ENCODE results near the gene AMELX. TPM values are rescaled to one million over a fixed set of nuclear protein-coding genes. Genes with fewer than 3 reads are reported as not detected.

AMELX gene
- total RNA-seq, 2 donors from 2014 or later = not detected

DNA sequence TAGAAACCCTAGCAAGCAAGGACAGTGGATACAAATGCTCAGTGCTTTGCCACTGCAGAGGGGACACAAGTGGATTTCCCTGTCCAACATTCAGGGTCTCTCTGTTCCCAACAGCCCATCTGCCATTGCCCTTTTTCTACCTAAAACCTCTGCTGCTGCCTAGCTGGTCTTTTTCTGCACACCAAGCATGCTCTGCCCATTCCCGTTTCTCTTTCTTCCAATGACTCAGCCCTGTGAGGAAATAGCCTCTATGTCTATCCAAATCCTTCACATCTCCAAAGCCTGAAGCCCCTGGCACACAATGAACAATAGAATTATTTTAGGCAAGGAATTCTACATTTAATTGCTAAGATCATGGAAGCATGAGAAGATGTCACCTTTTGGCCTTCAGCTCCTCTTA, 5.7 kb upstream of the AMELX start:
- Histone ChIP-seq H3K4me1 (no peaks in the 10 kb centered on the region), H3K4me3 (no peak overlapping the region), H3K27ac (no peak overlapping the region), H3K27me3 (no peaks in the 10 kb centered on the region), H3K9me3 (no peaks in the 10 kb centered on the region), H3K36me3 (no peaks in the 10 kb centered on the region)
- TF ChIP-seq, protein P1, sequence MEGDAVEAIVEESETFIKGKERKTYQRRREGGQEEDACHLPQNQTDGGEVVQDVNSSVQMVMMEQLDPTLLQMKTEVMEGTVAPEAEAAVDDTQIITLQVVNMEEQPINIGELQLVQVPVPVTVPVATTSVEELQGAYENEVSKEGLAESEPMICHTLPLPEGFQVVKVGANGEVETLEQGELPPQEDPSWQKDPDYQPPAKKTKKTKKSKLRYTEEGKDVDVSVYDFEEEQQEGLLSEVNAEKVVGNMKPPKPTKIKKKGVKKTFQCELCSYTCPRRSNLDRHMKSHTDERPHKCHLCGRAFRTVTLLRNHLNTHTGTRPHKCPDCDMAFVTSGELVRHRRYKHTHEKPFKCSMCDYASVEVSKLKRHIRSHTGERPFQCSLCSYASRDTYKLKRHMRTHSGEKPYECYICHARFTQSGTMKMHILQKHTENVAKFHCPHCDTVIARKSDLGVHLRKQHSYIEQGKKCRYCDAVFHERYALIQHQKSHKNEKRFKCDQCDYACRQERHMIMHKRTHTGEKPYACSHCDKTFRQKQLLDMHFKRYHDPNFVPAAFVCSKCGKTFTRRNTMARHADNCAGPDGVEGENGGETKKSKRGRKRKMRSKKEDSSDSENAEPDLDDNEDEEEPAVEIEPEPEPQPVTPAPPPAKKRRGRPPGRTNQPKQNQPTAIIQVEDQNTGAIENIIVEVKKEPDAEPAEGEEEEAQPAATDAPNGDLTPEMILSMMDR (IDR thresholded peaks at IDR 0.05) = no peak
- no peak for DNase-seq (ENCODE audit: low spot score)

DNA sequence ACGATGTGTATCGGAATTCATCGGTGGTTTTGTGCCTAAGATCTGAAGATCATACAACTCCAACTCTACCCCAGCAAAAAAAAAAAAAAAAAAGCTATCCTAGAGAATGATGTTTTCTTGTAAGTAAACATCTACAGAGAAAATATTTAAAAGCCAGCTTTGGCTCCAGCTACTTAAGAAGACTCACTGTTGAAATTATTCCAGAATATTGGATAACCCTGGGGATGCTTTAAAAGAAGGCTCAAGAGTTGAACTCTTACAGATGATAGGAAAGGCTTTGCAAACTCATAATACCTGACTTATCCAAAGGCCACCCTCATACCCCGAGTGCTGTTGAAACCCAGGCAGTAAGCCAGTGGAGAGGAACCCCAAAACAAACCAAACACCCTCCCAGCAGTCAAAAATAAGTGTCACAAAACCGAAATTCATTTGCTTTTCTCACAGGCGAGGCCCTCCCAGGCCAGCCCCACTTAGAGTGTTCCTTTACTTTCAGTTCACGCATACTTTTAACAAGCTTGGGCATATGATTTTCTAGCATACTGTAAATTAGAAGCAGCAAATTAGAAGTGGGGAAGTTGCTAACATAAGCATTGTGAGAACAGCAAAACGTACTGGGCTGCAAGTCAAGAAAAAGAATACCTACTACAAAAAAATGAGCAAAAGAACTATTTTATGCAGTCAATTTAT, 2.7 kb upstream of the AMELX start:
- no peak overlapping the region for H3K27ac ChIP-seq
- no peaks in the 10 kb centered on the region for H3K4me1 ChIP-seq
- no peaks in the 10 kb centered on the region for H3K27me3 ChIP-seq
- DNase-seq (ENCODE audit: low spot score) = no peak
- H3K4me3 ChIP-seq = no peak overlapping the region
- TF ChIP-seq, protein P1 (IDR thresholded peaks at IDR 0.05) = no peak
- no peaks in the 10 kb centered on the region for H3K36me3 ChIP-seq
- no peaks in the 10 kb centered on the region for H3K9me3 ChIP-seq

DNA sequence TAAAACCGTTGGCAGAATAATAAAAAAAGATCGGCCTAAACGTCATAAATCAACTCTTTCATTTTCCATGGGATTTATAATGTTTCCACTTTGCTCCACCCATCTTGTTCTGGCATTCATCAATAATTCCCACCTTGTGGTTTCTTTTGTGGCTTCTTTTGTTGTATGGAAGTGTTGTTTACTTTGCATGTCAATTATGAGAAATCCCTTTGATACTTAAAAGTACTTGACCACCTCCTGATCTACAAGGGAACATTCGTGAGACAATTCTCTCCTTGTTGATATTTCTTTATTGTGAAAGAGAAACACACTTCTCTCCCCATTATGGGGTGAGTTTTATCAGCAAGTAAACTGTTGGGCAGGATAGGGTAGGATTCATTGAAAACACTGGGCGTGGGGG, 2.8 kb downstream of the AMELX start:
- DNase-seq (ENCODE audit: low spot score) = no peak
- no peaks in the 10 kb centered on the region for H3K36me3 ChIP-seq
- H3K9me3 ChIP-seq = no peaks in the 10 kb centered on the region
- TF ChIP-seq, protein P1 (IDR thresholded peaks at IDR 0.05) = no peak
- H3K27me3 ChIP-seq = no peaks in the 10 kb centered on the region
- no peak overlapping the region for H3K4me3 ChIP-seq
- no peak overlapping the region for H3K27ac ChIP-seq
- H3K4me1 ChIP-seq = no peaks in the 10 kb centered on the region

DNA sequence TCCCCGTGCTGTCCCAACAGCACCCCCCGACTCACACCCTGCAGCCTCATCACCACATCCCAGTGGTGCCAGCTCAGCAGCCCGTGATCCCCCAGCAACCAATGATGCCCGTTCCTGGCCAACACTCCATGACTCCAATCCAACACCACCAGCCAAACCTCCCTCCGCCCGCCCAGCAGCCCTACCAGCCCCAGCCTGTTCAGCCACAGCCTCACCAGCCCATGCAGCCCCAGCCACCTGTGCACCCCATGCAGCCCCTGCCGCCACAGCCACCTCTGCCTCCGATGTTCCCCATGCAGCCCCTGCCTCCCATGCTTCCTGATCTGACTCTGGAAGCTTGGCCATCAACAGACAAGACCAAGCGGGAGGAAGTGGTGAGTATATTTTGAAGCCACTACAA, 5.4 kb downstream of the AMELX start:
- TF ChIP-seq, protein P1 (IDR thresholded peaks at IDR 0.05) = no peak
- DNase-seq (ENCODE audit: low spot score) = no peak

DNA sequence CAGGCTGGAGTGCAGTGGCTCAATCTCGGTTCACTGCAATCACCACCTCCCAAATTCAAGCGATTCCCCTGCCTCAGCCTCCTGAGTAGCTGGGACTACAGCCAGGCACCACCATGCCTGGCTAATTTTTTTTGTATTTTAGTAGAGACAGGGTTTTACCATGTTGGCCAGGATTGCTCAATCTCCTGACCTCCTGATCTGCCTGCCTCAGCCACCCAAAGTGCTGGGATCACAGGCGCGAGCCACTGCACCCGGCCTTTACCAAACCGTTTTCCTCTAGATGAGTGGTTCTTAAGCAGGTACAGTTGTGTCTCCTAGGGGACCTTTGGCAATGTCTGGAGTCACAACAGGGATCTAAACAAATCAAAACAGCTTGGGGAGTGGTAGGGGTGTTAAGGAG, 11.6 kb downstream of the AMELX start:
- DNase-seq (ENCODE audit: low spot score) = no peak
- no peaks in the 10 kb centered on the region for H3K4me1 ChIP-seq
- H3K4me3 ChIP-seq = no peak overlapping the region
- no peaks in the 10 kb centered on the region for H3K9me3 ChIP-seq
- TF ChIP-seq, protein P1 (IDR thresholded peaks at IDR 0.05) = no peak
- H3K36me3 ChIP-seq = no peaks in the 10 kb centered on the region
- H3K27ac ChIP-seq = no peak overlapping the region
- no peaks in the 10 kb centered on the region for H3K27me3 ChIP-seq

More for the DNA sequence above, 5.4 kb downstream of the AMELX start:
- Histone ChIP-seq H3K4me1 (no peaks in the 10 kb centered on the region), H3K36me3 (no peaks in the 10 kb centered on the region), H3K9me3 (no peaks in the 10 kb centered on the region), H3K27me3 (no peaks in the 10 kb centered on the region), H3K4me3 (no peak overlapping the region), H3K27ac (no peak overlapping the region)

DNA sequence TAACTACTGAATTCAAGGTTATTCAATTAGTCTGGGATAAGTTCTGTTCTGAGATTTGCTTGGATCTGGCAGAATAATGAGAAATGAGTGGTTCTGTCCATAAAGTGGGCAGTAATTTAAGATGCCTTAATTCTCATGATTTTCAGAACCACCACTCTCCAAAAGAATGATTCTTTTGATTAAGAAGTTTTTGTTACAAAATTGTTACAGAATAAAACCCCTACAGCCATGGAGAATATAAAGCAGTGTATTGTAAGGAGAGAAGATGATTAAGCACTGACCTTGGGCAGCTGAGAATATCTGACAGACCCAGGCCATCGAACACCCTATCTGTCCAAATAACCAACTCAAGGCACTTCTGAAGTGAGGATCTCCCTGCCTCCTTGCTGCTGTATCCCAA, 12.4 kb downstream of the AMELX start:
- Histone ChIP-seq H3K27me3 (no peaks in the 10 kb centered on the region), H3K36me3 (no peaks in the 10 kb centered on the region), H3K4me1 (no peaks in the 10 kb centered on the region), H3K27ac (no peak overlapping the region), H3K4me3 (no peak overlapping the region), H3K9me3 (no peaks in the 10 kb centered on the region)
- no peak for DNase-seq (ENCODE audit: low spot score)
- TF ChIP-seq, protein P1 (IDR thresholded peaks at IDR 0.05) = no peak

All from right atrium auricular region (tissue), 2 donors.